NCI-H774 (cell line): Measurements from ENCODE around the gene MAP3K14.
"Not testable (repeated sequence)": the region's sequence is repeated elsewhere in the genome, so short reads cannot be mapped to it uniquely, and the experiment has no call there.

Experiments
- DNase-seq: peaks from one replicate; lab custom pipeline; 2025; lab: John Stamatoyannopoulos, UW

MAP3K14 gene

GRCh38 chr17:45315648-45316433 lies 979 bp downstream of the MAP3K14 start:
- no peak for DNase-seq

GRCh38 chr17:45314741-45315647 lies 1.8 kb downstream of the MAP3K14 start:
- DNase-seq: no peak

DNA sequence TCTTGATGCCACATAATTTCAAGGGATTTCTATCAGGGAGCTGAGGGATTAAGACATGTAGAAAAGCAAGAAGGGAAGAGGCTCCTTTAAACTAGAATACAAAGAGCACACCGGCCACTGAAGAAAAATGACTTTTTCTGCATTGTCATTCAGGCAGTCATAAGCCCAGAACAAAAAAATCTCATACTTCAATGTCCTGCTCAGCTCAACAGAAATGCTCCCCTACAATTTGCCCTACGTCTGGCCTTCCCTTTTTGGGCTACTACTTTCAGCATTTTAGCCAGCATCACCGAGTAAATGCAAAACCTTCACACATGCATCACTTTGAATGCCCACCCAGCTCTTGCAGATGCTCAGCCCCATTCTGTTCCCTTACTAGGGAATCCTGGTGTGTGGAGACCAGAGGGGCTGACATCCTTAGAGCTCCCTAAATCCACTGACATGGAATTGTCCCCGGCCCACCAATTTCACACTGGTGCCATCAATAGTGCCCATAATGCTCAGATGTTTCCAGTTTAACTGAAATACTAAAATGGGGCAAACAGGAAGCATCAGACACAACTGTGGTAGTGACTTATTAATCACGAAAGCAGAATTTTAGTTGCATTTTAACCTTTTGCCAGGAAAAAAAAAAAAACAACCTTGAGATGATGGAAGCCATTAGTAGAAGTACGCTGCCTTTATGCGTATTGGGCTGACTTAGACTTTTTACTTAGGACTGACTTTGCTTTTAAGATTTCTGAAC lies 2.7 kb downstream of the MAP3K14 start:
- DNase-seq: no peak

DNA sequence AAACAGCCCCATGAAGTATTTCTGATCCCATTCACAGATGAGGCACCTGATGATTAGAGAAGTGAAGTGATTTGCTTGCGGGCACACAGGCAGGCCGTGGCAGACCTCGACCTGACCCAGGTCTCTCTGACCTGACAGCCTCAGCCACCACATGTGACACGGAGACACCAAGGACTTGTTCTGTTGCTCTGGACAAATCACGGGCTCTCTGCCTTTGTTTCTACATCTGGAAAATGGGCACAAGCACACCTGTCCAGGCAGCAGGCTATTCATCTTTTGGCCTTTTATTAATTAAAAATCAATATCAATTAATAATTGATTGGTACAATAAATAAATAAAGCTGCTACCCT lies 3.4 kb downstream of the MAP3K14 start:
- DNase-seq: no peak

DNA sequence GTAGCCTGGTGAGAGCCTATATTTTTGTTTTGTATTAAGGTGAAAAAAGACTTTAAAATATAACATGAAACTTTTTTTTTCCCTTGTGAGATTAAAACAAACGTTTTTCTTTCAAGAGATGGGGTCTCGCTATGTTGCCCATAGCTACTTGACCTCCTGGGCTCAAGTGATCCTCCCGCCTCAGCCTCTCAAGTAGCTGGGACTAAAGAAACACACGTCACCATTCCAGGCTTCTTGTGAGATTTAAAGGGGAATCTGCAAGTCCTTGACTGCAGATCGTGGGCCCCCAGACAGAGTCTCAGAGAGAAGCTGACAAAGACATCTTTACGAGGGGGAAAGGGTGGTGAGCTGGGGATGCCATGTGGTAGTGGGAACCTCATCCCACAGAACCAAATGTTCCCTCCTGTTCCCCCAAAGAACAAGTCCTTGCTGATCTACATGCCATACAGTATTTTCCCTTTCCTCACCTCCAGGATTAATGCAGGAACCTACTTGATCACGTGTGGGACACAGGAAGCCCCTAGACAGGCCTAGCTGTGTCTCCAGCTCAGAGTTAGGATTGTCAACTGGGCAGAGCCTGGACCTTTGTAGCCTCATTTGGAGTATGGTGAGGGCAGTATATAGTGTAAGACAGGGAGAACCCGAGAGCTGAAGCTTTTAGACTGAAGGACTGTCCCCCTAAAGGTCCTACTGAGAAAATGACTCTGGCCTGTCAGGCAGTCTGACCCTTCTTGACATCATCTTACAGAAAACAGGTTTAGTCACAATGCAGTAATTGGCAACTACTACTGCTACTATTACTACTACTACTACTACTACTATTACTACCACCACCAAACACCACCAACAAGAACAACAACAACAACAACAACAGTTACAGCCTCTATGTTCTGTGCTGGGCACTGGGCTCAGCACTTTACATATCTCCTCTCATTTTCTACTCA lies 4.1 kb downstream of the MAP3K14 start:
- no peak for DNase-seq

- peak; percentile 15 for DNase-seq
Observed at GRCh38 chr17:45311760-45312476, 4.9 kb downstream of the MAP3K14 start.

DNA sequence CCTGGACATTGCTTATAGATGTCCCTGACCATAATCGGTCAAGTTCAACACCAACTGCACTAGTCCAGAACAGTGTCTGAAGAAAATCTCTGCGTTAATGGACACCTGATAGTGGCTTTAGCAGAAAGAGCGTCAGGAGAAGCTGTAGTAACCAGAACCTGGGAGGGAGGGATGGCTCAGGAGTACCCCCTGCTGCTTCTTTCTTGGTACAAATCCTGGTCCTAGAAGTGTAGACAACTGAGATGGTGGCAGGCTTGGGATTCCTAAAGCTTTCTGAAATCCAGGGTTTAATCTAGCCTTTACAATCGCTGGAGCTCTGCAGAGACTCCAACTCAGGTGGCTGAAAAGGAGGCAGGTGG lies 5.4 kb downstream of the MAP3K14 start:
- no peak for DNase-seq

DNA sequence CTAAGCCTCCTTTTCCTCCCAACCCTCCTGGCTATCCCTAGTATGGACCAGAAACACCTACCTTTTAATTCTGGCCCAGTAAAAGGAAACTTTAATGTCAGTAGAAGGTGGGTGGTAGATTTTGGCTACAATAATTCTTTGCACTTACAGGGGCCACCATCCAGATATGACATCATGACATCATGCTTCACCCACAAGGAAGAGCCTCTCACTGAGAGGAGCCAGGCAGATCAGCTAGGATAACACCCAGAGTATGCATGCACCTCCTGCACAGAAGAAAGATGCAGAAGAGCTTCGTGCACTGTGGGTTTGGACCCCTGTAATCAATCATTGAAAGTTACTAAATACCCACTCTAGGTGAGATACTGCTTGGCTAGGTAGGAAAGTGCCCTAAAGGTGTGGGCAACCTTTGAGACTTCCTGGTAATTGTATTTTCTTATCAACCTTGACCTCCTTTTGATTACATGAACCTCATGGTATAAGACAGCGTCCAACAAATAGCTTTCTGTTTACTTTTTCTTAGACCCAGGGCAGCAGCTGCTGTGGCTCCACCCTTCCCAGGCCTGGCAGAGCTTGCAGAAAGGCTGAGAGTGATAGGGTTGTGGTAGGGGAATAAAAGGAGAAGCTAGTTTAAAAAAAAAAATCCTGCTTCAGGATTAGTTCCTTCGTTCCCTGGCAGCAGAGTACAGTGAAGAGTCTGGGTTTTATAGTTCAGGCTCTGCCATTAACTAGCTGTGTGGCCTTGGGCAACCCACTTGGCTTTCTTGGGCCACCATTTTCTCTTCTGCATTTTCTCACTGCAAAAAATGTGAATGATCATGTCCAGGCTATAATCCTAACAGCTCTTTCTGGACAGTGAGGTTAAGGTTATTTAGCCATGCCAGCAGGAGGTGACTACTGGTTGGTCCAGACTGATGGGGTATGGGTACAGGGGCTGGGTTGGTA lies 6.2 kb downstream of the MAP3K14 start:
- peak; percentile 17 for DNase-seq

GRCh38 chr17:45309400-45309799 lies 7.4 kb downstream of the MAP3K14 start:
- no peak for DNase-seq

GRCh38 chr17:45308840-45309239 lies 8.0 kb downstream of the MAP3K14 start:
- DNase-seq: no peak

GRCh38 chr17:45308016-45308365 lies 8.8 kb downstream of the MAP3K14 start:
- DNase-seq: no peak

DNA sequence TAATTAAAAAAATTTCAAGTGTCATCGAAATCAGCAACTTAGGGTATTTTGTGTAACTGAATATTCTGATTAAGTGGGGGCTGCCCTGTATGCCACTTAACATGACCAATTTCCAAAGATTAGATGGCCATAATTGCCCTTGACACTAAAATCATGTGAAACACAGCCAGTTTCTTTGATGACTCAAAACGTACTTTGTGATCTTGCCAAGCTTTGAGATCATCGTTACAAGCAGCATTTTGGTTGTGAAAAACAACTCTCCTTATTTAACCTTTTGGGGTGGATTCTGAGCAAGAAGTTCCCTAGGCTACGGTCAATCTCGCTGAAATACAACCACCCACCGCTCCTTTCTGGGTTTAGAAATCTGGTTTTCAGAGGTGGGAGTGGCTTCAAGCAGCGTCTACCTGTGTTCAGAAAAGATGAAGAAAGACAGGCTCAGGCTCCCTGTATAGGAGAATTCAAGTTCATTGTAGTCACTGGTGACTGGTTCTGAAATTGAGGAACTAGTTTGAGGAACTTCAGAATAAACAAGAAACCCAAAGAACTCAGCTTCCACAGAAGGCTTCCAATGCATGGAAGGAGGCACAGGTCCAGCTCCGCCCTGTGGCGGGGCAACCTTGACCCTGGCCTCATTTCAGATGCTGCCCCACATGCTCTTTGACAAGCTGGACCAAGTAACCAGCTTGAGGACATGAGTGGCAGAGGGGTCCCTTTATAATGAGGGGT lies 9.4 kb downstream of the MAP3K14 start:
- DNase-seq: no peak

- no peak for DNase-seq
Observed at GRCh38 chr17:45306623-45307022, 10.2 kb downstream of the MAP3K14 start.

GRCh38 chr17:45306094-45306493 lies 10.7 kb downstream of the MAP3K14 start:
- no peak for DNase-seq

GRCh38 chr17:45305530-45306087 lies 11.2 kb downstream of the MAP3K14 start:
- DNase-seq: no peak

GRCh38 chr17:45302649-45303173 lies 14.1 kb downstream of the MAP3K14 start:
- DNase-seq: no peak

DNA sequence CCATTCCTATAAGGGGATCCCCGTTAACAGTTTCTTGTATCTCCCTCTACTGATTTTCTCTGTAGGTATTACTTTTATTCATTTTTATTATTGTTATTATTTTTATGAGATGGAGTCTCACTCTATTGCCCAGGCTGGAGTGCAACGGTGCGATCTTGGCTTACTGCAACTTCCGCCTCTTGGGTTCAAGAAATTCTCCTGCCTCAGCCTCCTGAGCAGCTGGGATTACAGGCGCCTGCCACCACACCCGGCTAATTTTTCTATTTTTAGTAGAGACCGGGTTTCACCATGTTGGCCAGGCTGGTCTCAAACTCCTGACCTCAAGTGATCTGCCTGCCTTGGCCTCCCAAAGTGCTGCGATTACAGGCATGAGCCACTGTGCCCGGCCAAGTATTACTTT lies 14.6 kb downstream of the MAP3K14 start:
- DNase-seq: not testable (repeated sequence)

DNA sequence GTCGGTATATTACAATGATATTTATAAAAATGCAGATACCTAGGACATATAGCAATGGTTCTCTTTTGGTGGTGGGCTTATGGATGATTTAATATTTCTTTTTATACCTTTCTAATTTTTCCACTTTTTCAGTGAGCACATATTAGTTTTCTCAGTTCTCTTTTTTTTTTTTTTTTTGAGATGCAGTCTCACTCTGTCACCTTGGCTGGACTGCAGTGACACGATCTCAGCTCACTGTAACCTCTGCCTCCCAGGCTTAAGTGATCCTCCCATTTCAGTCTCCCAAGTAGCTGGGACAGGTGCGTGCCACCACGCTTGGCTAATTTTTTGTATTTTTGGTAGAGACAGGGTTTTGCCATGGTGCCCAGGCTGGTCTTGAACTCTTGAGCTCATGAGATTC lies 15.1 kb downstream of the MAP3K14 start:
- DNase-seq: no peak
